ENCODE data around the gene ARHGEF4. TPM values are rescaled to one million over a fixed set of nuclear protein-coding genes. Genes with fewer than 3 reads are reported as not detected.

ARHGEF4 gene
- total and polyA plus RNA-seq, 5 donors from 2014 or later: 0.22 to 1.7 (median 0.48) TPM; not detected in 1

DNA sequence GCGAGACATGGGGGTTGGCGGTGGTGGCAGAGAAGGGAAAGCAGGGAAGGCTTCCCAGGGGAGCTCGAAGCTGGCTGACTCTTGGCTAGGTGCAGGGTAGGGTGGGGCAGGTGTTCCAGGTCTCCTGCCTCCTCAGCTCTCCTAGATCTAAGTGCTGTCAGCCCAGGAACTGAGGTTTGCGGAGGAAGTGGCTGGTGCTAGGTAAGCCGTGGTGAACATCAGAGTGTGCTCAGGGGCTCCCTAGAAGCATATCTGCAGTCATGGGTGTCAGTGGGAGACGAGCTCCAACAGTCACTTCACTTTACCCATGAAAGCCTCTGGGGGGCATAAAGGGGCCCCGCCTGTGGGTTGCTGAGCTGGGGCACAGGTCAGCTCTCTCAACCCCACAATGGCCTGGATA is 34.1 kb downstream of the ARHGEF4 start:
- Histone ChIP-seq H3K4me3 (ENCODE audit: low read depth, low read length) (no peak overlapping the region), H3K36me3 (ENCODE audit: control insufficient read depth, insufficient read depth, low read length) (no peaks in the 10 kb centered on the region), H3K27ac (ENCODE audit: insufficient read depth, low read length, poor library complexity, severe bottlenecking) (no peak overlapping the region), H3K4me1 (ENCODE audit: control insufficient read depth, insufficient read depth, low read length, poor library complexity, severe bottlenecking) (no peaks in the 10 kb centered on the region), H3K27me3 (ENCODE audit: control insufficient read depth, insufficient read depth, low read length) (no peaks in the 10 kb centered on the region), H3K9me3 (ENCODE audit: control insufficient read depth in 2 of 2, low read length in 2 of 2) (no peaks in the 10 kb centered on the region)
- Mint-ChIP-seq H3K4me1 (no peaks in the 10 kb centered on the region), H3K36me3 (no peaks in the 10 kb centered on the region), H3K9me3 (peaks cover 0 to 2% (median 0%) of the 10 kb centered on the region in 7 donors), H3K27ac (no peak overlapping the region), H3K4me3 (no peak overlapping the region), H3K27me3 (no peaks in the 10 kb centered on the region)
- DNase-seq (no peak), ATAC-seq (ENCODE audit: low read depth in 2 of 2) (no peak)

- Mint-ChIP-seq H3K4me3 (no peak overlapping the region), H3K4me1 (no peaks in the 10 kb centered on the region), H3K36me3 (no peaks in the 10 kb centered on the region), H3K27ac (no peak overlapping the region), H3K9me3 (no peaks in the 10 kb centered on the region), H3K27me3 (no peaks in the 10 kb centered on the region)
- Histone ChIP-seq H3K36me3 (ENCODE audit: control insufficient read depth, insufficient read depth, low read length) (no peaks in the 10 kb centered on the region), H3K27ac (ENCODE audit: insufficient read depth, low read length, poor library complexity, severe bottlenecking) (no peak overlapping the region), H3K27me3 (ENCODE audit: control insufficient read depth, insufficient read depth, low read length) (no peaks in the 10 kb centered on the region), H3K4me1 (ENCODE audit: control insufficient read depth, insufficient read depth, low read length, poor library complexity, severe bottlenecking) (no peaks in the 10 kb centered on the region), H3K9me3 (ENCODE audit: control insufficient read depth in 2 of 2, low read length in 2 of 2) (no peaks in the 10 kb centered on the region), H3K4me3 (ENCODE audit: low read depth, low read length) (no peak overlapping the region)
- ATAC-seq (ENCODE audit: low read depth in 2 of 2): no peak
- DNase-seq: no peak
These were observed 35.4 kb downstream of the ARHGEF4 start for GRCh38 chr2:130871843-130872740.

GRCh38 chr2:130872741-130873125 is 36.0 kb downstream of the ARHGEF4 start:
- no peaks in the 10 kb centered on the region for H3K9me3 Mint-ChIP-seq
- no peak for ATAC-seq (ENCODE audit: low read depth in 2 of 2)

DNA sequence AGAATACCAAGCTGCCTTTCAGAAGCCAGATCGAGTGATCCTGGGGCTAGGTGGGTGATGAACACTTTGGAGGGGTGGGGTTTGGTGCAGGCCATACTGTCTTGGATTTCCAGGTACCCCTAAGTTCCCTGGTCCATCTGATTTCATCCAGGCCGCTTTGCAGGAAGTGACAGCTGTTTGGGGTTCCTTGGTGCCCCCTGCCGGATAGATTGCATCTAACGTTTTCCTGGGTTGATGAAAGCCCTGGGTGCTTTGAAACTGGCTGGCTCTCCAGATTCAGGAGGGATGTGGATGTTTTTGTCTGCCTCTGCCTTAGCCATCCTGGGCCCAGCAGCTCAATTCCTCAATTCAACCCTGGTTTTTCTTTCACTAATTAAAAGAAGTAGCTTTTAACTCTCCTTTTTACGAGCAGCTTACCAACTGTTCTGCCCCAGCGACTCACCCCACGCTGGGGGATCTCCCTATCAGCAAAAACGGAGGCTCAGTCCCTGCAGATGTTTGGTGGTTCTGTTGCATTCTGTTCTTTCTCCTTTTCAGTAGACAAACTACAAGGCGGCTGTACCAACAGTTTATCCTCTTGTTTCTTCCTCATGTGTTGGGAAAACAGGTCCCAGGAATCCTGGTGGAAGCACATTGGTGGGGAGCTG is 37.1 kb downstream of the ARHGEF4 start:
- H3K9me3 Mint-ChIP-seq: peaks cover 0 to under 1% (median 0%) of the 10 kb centered on the region in 7 donors
- no peak overlapping the region for H3K27ac Mint-ChIP-seq
- ATAC-seq (ENCODE audit: low read depth in 2 of 2) (peak; percentile 62 to 68), DNase-seq (peak; percentile 49 to 72 (median 62))
- Histone ChIP-seq H3K27me3 (ENCODE audit: control insufficient read depth, insufficient read depth, low read length) (no peaks in the 10 kb centered on the region), H3K9me3 (ENCODE audit: control insufficient read depth in 2 of 2, low read length in 2 of 2) (no peaks in the 10 kb centered on the region), H3K4me3 (ENCODE audit: low read depth, low read length) (no peak overlapping the region), H3K4me1 (ENCODE audit: control insufficient read depth, insufficient read depth, low read length, poor library complexity, severe bottlenecking) (no peaks in the 10 kb centered on the region), H3K27ac (ENCODE audit: insufficient read depth, low read length, poor library complexity, severe bottlenecking) (no peak overlapping the region), H3K36me3 (ENCODE audit: control insufficient read depth, insufficient read depth, low read length) (no peaks in the 10 kb centered on the region)
- H3K27me3 Mint-ChIP-seq: no peaks in the 10 kb centered on the region
- H3K4me1 Mint-ChIP-seq: peaks cover 0 to 2% (median 0%) of the 10 kb centered on the region in 4 donors
- H3K4me3 Mint-ChIP-seq: no peak overlapping the region
- no peaks in the 10 kb centered on the region for H3K36me3 Mint-ChIP-seq

More at GRCh38 chr2:130872741-130873125, 36.0 kb downstream of the ARHGEF4 start:
- Histone ChIP-seq H3K27ac (ENCODE audit: insufficient read depth, low read length, poor library complexity, severe bottlenecking) (no peak overlapping the region), H3K27me3 (ENCODE audit: control insufficient read depth, insufficient read depth, low read length) (no peaks in the 10 kb centered on the region), H3K4me3 (ENCODE audit: low read depth, low read length) (no peak overlapping the region), H3K4me1 (ENCODE audit: control insufficient read depth, insufficient read depth, low read length, poor library complexity, severe bottlenecking) (no peaks in the 10 kb centered on the region), H3K36me3 (ENCODE audit: control insufficient read depth, insufficient read depth, low read length) (no peaks in the 10 kb centered on the region), H3K9me3 (ENCODE audit: control insufficient read depth in 2 of 2, low read length in 2 of 2) (no peaks in the 10 kb centered on the region)
- Mint-ChIP-seq H3K36me3 (no peaks in the 10 kb centered on the region), H3K4me1 (no peaks in the 10 kb centered on the region), H3K4me3 (no peak overlapping the region), H3K27ac (no peak overlapping the region), H3K27me3 (no peaks in the 10 kb centered on the region)
- DNase-seq: no peak

GRCh38 chr2:130874512-130874911 is 37.8 kb downstream of the ARHGEF4 start:
- no peaks in the 10 kb centered on the region for H3K4me1 ChIP-seq (ENCODE audit: control insufficient read depth, insufficient read depth, low read length, poor library complexity, severe bottlenecking)
- H3K9me3 ChIP-seq (ENCODE audit: control insufficient read depth in 2 of 2, low read length in 2 of 2): no peaks in the 10 kb centered on the region
- no peak for ATAC-seq (ENCODE audit: low read depth in 2 of 2)
- Mint-ChIP-seq H3K36me3 (no peaks in the 10 kb centered on the region), H3K4me1 (peaks cover 0 to 2% (median 0%) of the 10 kb centered on the region in 4 donors), H3K9me3 (peaks cover 0 to 1% (median 0%) of the 10 kb centered on the region in 7 donors), H3K27me3 (no peaks in the 10 kb centered on the region), H3K4me3 (no peak overlapping the region), H3K27ac (no peak overlapping the region)
- no peaks in the 10 kb centered on the region for H3K27me3 ChIP-seq (ENCODE audit: control insufficient read depth, insufficient read depth, low read length)
- no peak overlapping the region for H3K4me3 ChIP-seq (ENCODE audit: low read depth, low read length)
- DNase-seq: no peak
- no peak overlapping the region for H3K27ac ChIP-seq (ENCODE audit: insufficient read depth, low read length, poor library complexity, severe bottlenecking)
- no peaks in the 10 kb centered on the region for H3K36me3 ChIP-seq (ENCODE audit: control insufficient read depth, insufficient read depth, low read length)

- H3K9me3 ChIP-seq (ENCODE audit: control insufficient read depth in 2 of 2, low read length in 2 of 2): no peaks in the 10 kb centered on the region
- no peaks in the 10 kb centered on the region for H3K36me3 ChIP-seq (ENCODE audit: control insufficient read depth, insufficient read depth, low read length)
- Mint-ChIP-seq H3K27me3 (no peaks in the 10 kb centered on the region), H3K4me3 (no peak overlapping the region), H3K36me3 (no peaks in the 10 kb centered on the region), H3K27ac (no peak overlapping the region), H3K9me3 (peaks cover 0 to 1% (median 0%) of the 10 kb centered on the region in 7 donors), H3K4me1 (peaks cover 0 to 2% (median 0%) of the 10 kb centered on the region in 4 donors)
- no peak overlapping the region for H3K4me3 ChIP-seq (ENCODE audit: low read depth, low read length)
- no peak for DNase-seq
- H3K27me3 ChIP-seq (ENCODE audit: control insufficient read depth, insufficient read depth, low read length): no peaks in the 10 kb centered on the region
- H3K27ac ChIP-seq (ENCODE audit: insufficient read depth, low read length, poor library complexity, severe bottlenecking): no peak overlapping the region
- no peaks in the 10 kb centered on the region for H3K4me1 ChIP-seq (ENCODE audit: control insufficient read depth, insufficient read depth, low read length, poor library complexity, severe bottlenecking)
- no peak for ATAC-seq (ENCODE audit: low read depth in 2 of 2)
These were observed 39.2 kb downstream of the ARHGEF4 start for GRCh38 chr2:130875935-130876334.

DNA sequence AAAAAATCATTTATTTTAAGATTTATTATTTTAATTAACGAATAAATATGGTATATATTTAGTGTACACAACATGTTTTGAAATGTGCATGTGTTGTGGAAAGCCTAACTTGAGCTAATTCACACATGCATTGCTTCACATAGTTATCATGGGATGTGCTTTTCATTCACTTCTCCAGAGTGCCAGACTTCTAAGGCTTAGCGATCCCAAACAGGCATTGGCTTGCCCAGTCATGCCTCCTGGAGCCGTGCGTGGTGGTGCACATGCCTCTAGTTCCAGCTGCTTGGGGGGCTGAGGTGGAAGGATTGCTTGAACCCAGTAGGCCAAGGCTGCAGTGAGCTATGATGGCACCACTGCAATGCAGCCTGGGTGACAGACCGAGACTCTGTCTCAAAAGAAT is 40.5 kb downstream of the ARHGEF4 start:
- no peak overlapping the region for H3K27ac Mint-ChIP-seq

More for the DNA sequence above, 40.5 kb downstream of the ARHGEF4 start:
- Histone ChIP-seq H3K9me3 (ENCODE audit: control insufficient read depth in 2 of 2, low read length in 2 of 2) (no peaks in the 10 kb centered on the region), H3K27me3 (ENCODE audit: control insufficient read depth, insufficient read depth, low read length) (no peaks in the 10 kb centered on the region), H3K36me3 (ENCODE audit: control insufficient read depth, insufficient read depth, low read length) (no peaks in the 10 kb centered on the region), H3K4me1 (ENCODE audit: control insufficient read depth, insufficient read depth, low read length, poor library complexity, severe bottlenecking) (no peaks in the 10 kb centered on the region), H3K27ac (ENCODE audit: insufficient read depth, low read length, poor library complexity, severe bottlenecking) (no peak overlapping the region), H3K4me3 (ENCODE audit: low read depth, low read length) (no peak overlapping the region)
- no peak overlapping the region for H3K4me3 Mint-ChIP-seq
- peaks cover 0 to 3% (median 0%) of the 10 kb centered on the region in 7 donors for H3K9me3 Mint-ChIP-seq
- no peak for DNase-seq
- no peak for ATAC-seq (ENCODE audit: low read depth in 2 of 2)
- H3K4me1 Mint-ChIP-seq: peaks cover 0 to 2% (median 0%) of the 10 kb centered on the region in 4 donors
- no peaks in the 10 kb centered on the region for H3K36me3 Mint-ChIP-seq
- no peaks in the 10 kb centered on the region for H3K27me3 Mint-ChIP-seq
